Activated CD8-positive, alpha-beta memory T cell treated with anti-CD3 and anti-CD28 coated beads, Interleukin-2, amount 50 U/mL, for 48 hours (primary cell): Measurements from ENCODE around the gene PPIC.

Experiments
- DNase-seq: peaks from one replicate; pipeline ENCODE4 v3.0.0-alpha.2; 2020

PPIC gene

DNA sequence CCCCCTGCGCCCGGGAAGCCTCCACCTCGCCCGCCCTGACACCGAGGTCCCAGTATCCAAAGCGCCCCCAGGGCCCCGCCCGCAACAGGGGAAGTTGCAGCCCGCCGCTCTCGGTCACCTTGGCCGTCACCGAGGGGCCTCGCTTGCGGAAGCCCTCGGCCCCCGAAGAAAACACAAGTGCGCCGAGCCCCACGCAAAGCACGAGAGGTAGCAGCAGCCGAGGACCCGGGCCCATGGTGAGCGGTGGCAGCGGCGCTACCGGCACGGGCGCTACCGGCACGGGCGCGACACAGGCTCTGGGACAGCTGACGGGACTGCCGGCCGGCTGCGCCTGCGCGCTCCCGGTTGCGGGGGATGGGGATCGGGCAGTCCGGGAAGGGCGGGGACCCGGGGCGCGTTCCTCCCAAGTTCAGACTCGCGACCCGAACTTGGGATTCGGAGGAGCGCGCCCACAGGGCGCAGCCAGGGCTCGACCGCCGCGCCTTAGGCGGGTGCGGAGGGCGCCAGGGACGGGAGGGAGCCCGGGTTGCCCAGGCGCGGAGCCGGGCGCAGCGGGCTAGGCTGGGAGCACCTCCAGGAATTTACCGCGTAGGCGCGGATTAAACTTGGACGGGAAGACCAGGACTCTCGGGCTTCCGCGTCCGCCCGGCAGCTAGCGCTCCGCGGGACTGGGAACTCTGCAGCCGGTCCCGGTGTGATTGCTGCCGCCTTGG is at the start of gene PPIC:
Gene PPIC, minus strand, starts transcription at position 335 of the 713 bp plus-strand sequence. Its CDS starts 100 bp downstream, at position 235.
- DNase-seq: peak; percentile 60

DNA sequence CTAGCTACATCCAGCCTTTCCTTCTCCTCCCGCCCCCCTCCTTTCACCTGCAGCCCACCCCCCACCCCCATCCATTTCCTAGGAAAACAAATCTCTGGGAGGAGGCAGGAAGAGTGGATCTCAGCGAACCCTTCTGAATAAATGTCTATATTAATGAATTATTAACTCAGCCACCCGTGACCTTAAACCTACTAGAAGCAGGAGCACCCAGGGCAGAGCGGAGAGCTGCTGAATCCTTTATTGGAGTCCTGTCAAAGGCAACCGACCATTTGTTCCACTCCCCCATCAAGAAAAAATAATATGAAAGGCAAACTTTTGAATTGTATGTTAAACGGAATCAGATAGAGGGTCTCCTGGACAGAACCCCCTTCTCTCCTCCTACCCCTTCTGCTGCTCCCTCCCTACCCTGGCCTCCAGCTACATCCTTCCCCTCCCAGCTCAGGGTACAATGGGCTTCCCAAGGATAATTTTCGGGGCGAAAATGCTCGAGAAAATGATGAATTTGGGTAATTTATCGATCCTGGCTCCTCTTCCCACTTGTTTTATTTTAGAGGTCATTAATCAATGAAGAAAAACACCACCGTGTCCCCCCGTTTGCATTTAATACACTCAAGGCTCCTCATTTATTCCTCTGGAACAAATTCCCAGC is 49.2 kb upstream of the PPIC start:
- DNase-seq: no peak

DNA sequence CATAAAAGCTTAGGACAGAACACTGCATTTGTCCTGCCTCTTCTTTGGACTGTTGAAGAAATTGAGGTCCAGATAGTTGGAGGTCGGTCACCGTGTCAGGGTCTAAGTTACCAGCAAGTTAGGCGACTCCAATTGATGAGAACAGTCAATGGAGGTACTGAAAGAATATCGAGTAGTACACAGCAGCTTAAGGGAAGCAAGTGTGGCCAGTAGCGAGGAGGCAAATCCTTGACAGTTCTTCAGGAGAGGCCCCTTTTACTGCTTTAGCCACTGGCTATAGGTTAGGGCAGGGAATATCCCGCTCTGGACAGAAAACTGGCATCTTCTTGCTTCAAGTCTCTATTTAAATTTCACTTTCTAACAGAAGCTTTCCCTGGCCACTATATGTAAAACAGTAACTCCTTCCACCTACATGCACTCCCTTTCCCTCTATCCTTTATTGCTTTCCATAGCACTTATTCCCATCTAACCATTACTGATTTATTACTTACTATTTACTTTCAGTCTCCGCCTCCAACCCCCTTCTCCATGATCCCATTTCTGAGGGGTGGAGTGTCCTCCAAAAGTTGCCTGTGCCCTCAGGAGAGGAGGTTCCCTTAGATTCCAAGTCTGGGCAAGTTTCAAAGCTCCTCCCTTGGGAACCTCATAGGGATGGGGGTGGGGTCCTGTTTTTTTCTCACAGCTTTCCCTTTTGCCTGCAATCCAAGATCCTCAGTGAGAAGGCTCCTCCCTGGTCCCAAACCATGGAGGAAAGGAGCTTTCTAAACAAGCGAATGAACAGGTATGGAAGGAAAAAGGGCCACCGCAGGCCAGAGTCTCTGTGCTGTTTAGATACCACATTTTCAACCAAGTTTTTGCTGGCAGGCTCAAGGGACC is 48.4 kb upstream of the PPIC start:
- DNase-seq: no peak

GRCh38 chr5:123083298-123083697 is 46.8 kb upstream of the PPIC start:
- no peak for DNase-seq

DNA sequence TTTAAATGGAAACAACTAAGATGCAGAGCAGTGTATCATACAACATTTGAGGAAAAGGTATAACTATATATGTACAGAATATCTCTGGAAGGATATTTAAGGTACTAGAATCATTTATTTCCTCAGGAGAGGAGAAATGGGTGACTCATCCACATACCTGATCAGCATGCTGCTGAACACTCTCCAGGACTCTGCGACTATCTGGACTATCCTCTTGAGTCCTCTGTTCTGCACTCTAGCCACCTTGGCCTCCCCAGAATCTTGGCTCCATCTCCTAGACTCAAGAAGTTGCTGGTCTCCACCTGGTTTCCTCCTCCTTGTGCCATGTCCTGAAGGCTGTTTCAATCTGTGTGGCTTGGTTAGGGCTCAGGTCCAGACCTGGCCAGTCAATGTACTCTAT is 43.7 kb upstream of the PPIC start:
- no peak for DNase-seq

GRCh38 chr5:123075521-123076163 is 39.1 kb upstream of the PPIC start:
- no peak for DNase-seq

DNA sequence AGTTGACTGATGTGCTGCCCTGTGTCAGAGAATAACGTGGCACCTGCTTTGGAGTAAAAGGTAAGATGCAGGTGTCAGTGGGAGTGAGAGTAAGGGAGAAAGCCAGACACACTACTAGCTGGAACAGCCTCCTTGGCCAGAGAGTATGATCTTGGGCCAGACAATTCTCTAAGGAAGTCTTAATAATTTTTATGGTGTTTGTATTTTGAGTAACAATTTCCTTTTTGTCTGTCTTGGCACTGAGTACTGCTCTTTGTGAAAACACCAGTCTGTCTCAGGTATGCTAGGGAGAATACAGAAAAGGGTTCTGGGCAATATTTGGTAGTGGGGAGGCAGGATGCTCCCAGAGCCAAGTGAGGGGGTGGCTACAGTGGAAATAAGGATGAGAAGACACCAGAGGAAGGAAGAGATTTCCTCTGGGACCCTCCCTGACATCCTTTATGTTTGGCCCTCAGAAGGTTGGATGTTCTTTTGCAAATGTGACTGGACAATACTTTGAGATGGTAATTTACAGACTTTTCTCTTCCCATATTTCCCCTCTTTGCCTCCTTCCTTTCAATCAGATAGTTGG is 31.9 kb upstream of the PPIC start:
- no peak for DNase-seq

- DNase-seq: no peak
These were observed 29.5 kb upstream of the PPIC start for GRCh38 chr5:123066016-123066415.

DNA sequence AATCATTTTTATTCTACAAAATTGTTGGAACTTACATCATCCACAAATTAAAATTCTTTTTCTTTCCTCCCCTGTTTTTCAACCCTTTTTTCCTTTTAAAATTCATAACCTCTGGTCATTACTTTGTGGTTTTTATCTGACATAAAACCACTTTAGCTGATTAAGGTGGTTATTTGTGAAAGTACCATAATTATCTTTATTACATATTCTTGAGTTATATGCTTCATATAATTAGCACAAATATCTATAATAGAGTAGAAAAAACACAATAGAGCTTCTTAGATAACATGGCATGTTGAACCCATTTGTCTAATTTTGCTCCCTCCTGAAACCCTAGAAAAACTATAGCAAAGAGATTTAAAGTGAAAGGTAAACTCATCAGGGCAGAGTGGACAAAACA is 22.9 kb upstream of the PPIC start:
- DNase-seq: no peak

GRCh38 chr5:123051206-123051605 is 14.7 kb upstream of the PPIC start:
- DNase-seq: no peak

DNA sequence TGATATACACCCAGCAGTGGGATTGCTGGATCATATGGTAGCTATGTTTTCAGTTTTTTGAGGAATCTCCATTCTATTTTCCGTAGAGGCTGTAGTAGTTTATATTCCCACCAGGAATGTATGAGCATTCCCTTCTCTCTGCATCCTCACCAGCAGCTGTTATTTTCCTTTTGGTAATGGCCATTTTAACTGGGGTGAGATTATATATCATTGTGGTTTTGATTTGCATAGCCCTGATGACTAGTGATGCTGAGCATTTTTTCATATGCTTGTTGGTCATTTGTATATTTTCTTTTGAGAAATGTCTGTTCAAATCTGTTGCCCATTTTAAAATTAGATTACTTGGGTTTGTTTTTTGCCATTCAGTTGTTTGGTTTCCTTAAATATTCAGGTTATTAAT is 11.2 kb upstream of the PPIC start:
- no peak for DNase-seq

DNA sequence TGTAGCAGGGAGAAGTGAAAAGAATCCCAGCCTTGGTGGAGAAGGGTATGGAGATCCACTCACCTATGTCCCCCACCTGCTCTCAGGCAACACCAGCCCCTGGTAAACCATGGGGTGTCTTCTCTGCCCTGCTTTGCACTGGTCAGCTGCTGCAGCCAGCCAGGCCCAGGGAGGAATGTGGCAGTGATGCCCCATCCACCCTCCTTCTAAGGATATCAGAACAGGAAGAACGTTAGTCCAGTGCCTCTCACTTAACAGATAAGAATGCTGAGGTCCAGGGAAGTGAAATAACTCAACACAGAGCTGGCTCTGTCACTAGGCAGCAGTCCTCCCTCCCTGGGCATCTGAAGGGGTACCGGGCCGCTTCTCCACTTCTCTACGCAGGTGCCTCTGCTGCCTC is 9.7 kb upstream of the PPIC start:
- DNase-seq: no peak

GRCh38 chr5:123044926-123045617 is 8.5 kb upstream of the PPIC start:
- no peak for DNase-seq

DNA sequence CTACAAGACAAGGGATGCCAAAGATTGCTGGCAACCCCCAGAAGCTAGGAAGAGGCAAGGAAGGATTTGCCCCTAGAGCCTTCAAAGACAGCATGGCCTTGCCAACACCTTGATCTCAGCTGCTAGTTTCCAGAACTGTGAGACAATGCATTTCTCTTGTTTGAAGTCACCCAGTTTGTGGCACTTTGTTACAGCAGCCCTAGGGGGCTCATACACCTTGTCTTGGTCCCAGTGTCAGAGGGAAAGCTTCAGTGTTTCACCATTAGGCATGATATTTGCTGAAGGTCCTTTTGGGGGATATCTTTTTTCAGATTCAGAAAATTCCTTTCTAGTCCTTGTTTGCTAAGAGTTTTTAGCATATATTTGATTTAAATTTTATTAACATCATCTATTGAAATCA is 3.1 kb upstream of the PPIC start:
- DNase-seq: no peak

GRCh38 chr5:123037104-123037418 is 536 bp upstream of the PPIC start:
- no peak for DNase-seq

DNA sequence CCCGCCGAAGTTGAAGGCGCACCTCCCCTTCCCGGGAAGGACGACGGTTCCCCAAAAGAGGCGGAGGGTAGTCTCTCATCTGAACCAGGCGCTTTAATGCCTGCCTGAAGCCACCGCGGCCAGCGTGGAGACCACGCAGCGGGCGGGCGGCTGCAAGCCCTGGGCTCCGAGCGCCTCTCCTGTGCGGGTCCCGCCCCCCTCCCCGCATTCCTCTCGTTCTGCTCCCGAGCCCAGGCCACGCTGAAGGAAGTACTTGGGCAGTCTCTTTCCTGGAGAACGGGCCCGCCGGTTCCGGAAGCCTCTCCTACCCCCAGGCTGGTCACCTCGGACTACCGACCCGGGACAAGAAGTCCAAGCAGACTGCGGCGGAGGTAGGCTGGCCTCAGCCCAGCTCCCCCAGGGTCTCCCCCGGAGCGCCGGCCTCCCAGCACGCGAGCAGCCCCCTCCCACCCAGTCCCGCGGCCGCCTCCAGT is 571 bp downstream of the PPIC start:
- peak; percentile 54 for DNase-seq

- DNase-seq: no peak
These were observed 1.1 kb downstream of the PPIC start for GRCh38 chr5:123035360-123035917.

- no peak for DNase-seq
These were observed 3.3 kb downstream of the PPIC start for GRCh38 chr5:123033157-123033671.

GRCh38 chr5:123028222-123028621 is 8.3 kb downstream of the PPIC start:
- no peak for DNase-seq

DNA sequence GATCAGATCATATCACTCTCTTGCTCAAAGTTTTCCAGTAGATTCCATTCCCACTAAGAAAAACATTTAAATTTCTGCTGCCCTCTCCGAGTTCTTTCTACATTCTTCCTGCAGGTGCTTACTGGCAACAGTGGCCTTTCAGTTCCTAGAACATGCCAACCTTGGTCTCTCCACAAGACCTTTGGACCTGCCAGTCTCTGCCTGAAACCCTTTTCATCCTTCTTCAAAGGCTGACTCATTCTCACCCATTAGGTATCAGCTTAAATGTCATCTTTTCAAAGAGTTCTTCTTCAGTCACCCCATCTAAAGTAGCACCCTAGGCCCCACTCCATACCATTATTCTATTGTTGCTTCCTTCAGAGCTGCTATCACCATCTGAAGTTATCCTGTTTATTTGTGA is 21.8 kb downstream of the PPIC start:
- no peak for DNase-seq

- DNase-seq: no peak
These were observed 24.2 kb downstream of the PPIC start for GRCh38 chr5:123012321-123012720.

DNA sequence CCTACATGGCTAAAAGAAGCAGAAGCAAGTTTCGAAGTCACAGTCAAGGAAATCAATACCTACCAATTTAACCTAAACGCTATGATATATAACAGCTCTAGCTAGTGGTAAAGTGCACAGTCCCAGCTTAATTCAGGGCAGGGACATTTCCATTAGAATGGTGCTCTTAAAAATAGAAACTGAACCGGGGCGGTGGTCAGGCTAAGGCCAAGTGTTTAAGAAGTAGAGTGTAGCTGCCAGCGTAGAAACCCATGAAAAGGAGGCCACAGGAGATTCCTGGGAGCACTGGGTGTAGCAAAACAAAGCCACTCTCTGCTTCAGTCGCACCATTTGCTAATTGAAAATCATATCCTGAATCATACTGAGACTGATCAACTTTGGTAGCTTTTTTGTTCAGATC is 28.8 kb downstream of the PPIC start:
- DNase-seq: no peak
